Gastrocnemius medialis (tissue), 4 donors: Measurements from ENCODE around the gene WWOX.

ENCODE experiments used
- CTCF ChIP-seq, 5 experiments: fragments of 450-650 bp in 3 of 5; fragments of 200-600 bp in 2 of 5; sonication (generic) in 2 of 5; IDR thresholded peaks in 4 of 5; conservative IDR thresholded peaks in 1 of 5; 1 replicate in 4 of 5; 2 replicates in 1 of 5; pipeline ENCODE4 v1.5.1; 2016 to 2019; ENCODE audit warnings: antibody characterized with exemption in 5 of 5, mild to moderate bottlenecking in 3 of 5, moderate library complexity in 3 of 5
- POLR2A ChIP-seq, 2 donors: fragments of 450-650 bp; IDR thresholded peaks; one replicate each; pipeline ENCODE4 v1.6.1; 2017; ENCODE audit warnings: antibody characterized with exemption in 2 of 2, mild to moderate bottlenecking in 2 of 2, moderate library complexity in 2 of 2

GRCh38 chr16:78209951-78210661 is 110.7 kb downstream of the WWOX start:
- TF ChIP-seq CTCF (IDR thresholded peaks at IDR 0.05 in 4 of 5, conservative IDR thresholded peaks at IDR 0.05 in 1 of 5) = no peak
- TF ChIP-seq POLR2A (IDR thresholded peaks at IDR 0.05) = no peak
